LNCAP (cell line): ENCODE data around the gene TIAM2.

ENCODE experiments used
- TF ChIP-seq, protein P1 (sequence below): fragments of 450-650 bp; IDR thresholded peaks from 2 replicates; pipeline ENCODE4 v1.5.1; 2017; ENCODE audit warnings: mild to moderate bottlenecking

TIAM2 gene

DNA sequence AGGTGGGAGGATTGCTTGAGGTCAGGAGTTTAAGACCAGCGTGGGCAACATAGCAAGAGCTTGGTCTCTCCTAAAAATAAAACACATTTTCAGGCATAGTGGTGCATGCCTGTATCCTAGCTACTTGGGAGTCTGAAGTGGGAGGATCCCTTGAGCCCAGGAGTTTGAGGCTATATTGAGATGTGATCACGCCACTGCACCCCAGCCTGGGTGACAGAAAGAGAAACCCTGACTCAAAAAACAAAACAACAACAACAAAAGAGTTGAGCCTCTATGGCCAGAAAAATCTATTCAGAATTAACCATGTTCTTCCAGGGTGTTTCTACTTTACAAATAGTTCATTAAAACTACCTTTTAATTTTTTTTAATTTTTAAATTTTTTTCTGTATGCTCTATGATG is 60.6 kb downstream of the TIAM2 start:
- TF ChIP-seq, protein P1, sequence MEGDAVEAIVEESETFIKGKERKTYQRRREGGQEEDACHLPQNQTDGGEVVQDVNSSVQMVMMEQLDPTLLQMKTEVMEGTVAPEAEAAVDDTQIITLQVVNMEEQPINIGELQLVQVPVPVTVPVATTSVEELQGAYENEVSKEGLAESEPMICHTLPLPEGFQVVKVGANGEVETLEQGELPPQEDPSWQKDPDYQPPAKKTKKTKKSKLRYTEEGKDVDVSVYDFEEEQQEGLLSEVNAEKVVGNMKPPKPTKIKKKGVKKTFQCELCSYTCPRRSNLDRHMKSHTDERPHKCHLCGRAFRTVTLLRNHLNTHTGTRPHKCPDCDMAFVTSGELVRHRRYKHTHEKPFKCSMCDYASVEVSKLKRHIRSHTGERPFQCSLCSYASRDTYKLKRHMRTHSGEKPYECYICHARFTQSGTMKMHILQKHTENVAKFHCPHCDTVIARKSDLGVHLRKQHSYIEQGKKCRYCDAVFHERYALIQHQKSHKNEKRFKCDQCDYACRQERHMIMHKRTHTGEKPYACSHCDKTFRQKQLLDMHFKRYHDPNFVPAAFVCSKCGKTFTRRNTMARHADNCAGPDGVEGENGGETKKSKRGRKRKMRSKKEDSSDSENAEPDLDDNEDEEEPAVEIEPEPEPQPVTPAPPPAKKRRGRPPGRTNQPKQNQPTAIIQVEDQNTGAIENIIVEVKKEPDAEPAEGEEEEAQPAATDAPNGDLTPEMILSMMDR, result no peak

- TF ChIP-seq, protein P1, result no peak
Measured at GRCh38 chr6:155056756-155057155, 61.6 kb downstream of the TIAM2 start.

DNA sequence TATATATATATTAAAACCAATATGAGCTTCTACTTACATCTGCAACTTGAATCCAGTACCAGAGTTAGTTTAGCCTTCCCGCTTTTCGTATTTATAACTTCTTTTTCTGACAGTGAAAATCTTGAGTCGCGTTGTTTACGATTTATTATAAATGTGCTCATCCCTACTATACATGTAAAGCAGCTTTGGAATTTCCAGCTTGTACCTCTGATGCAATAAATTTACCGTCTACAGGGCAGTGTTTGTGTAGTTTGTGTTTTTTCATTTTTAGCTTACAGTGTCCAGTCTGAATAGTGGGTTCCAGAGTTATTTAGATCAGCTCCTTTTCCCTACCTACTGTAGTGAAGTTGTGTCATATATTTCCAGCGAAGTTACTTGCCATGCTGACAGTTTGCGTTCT is 66.3 kb downstream of the TIAM2 start:
- TF ChIP-seq, protein P1, result no peak

- TF ChIP-seq, protein P1, result no peak
Measured at GRCh38 chr6:155062866-155063341, 67.8 kb downstream of the TIAM2 start.

DNA sequence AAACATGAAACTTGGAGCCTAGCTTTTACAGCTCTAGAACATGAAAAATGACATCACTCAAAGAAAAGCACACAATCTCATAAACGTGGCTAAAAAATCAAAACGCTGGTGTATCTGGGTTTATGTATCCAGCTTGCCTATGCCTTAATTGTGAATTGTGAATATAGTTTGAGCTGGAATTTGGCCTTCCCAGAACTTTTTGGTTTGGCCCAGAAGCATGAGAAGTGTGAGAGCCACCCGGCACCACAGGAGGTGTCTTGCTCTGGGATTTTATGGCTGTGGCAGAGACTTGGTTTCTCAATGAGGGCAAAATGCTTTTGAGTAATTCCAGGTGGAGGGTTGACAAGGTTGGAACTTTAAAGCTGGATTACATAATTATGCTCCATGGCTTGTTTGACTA is 69.2 kb downstream of the TIAM2 start:
- TF ChIP-seq, protein P1, result no peak

DNA sequence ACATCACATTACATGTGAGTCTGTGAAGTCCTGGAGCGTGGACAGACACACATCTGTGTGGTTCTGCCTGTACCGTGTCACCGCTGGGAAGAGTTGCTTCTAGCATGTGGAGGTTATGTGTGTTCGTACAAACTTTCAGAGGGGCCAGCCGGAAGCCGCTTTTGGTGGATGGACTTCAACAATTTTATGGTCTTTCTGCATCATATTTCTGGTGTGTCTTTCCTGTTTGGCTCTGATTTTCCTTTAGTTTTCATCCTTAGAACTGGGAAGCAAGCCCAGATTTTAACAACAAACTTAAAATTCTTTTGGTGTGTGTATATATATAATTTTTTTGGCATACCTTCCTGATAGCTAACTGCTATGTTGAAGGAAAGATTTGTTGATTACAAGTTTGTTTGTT is 71.2 kb downstream of the TIAM2 start:
- TF ChIP-seq, protein P1, result no peak

DNA sequence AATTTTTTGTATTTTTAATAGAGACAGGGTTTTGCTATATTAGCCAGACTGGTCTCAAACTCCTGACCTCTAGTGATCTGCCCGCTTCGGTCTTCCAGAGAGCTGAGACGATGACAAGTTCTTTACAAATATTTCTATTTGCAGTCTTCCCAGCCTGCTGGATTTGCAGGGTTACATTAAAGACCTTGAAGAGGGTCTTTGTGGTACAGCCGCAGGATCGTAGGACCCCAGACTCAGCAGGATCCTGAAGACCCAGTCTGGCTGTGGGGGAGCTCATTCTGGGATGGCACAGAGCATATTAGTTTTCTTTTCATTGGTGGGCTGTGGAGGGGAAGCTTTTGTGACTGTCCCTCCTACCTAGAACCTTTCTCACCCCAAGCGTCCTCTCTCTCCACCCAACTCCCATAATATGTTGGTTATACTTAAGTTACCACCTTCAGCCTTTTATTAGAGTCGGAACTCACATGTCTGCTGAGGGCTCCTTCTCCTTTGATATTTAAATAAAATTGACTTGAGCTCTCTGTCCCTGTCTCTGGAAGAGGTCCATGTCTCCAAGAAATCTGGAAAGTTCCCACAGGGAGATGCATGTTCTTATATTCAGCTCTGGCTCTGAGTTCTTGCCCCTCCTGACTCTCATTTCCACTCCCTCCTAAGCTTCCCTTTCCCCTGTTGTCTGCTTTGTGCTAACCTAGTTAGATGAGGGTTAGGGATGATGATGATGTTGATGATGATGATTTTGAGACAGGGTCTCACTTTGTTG is 72.0 kb downstream of the TIAM2 start:
- TF ChIP-seq, protein P1, result no peak
